GM23248 (cell line): ENCODE results near the gene TMEM164. TPM values are rescaled to one million over a fixed set of nuclear protein-coding genes. Genes with fewer than 3 reads are reported as not detected.

Experiments used
- DNase-seq: peaks from one replicate; pipeline ENCODE4 v3.0.0-alpha.2; 2015
- H2AFZ ChIP-seq: fragments of 200-600 bp; sonication (generic); 2 replicates; pipeline ENCODE4 v1.6.1; 2016; ENCODE audit warnings: antibody characterized with exemption
- H3F3A ChIP-seq: fragments of 200-600 bp; sonication (generic); 2 replicates; pipeline ENCODE4 v1.6.1; 2016; ENCODE audit warnings: mild to moderate bottlenecking, antibody characterized with exemption, mixed run types; ENCODE audit not compliant: insufficient read depth
- H3K27ac ChIP-seq: fragments of 200-600 bp; sonication (generic); 2 replicates; pipeline ENCODE4 v1.5.1; 2016; ENCODE audit warnings: mild to moderate bottlenecking
- H3K27me3 ChIP-seq: fragments of 200-600 bp; sonication (generic); replicated peaks from 2 replicates; pipeline ENCODE4 v1.6.1; 2016; ENCODE audit warnings: mild to moderate bottlenecking; ENCODE audit not compliant: insufficient read depth
- H3K36me3 ChIP-seq: fragments of 200-600 bp; sonication (generic); 2 replicates; pipeline ENCODE4 v1.6.1; 2016; ENCODE audit warnings: low read depth, mild to moderate bottlenecking
- H3K4me1 ChIP-seq: fragments of 200-600 bp; sonication (generic); 2 replicates; pipeline ENCODE4 v1.6.1; 2016; ENCODE audit warnings: mild to moderate bottlenecking; ENCODE audit not compliant: insufficient read depth
- H3K4me2 ChIP-seq: fragments of 200-600 bp; sonication (generic); one replicate; pipeline ENCODE4 v1.6.1; 2016; ENCODE audit warnings: mild to moderate bottlenecking; ENCODE audit not compliant: unreplicated experiment
- H3K4me3 ChIP-seq: fragments of 200-600 bp; sonication (generic); 2 replicates; pipeline ENCODE4 v1.5.1; 2016; ENCODE audit warnings: mild to moderate bottlenecking
- H3K79me2 ChIP-seq: fragments of 200-600 bp; sonication (generic); 2 replicates; pipeline ENCODE4 v1.6.1; 2016; ENCODE audit warnings: mild to moderate bottlenecking; ENCODE audit not compliant: insufficient read depth
- H3K9ac ChIP-seq: fragments of 200-600 bp; sonication (generic); 2 replicates; pipeline ENCODE4 v1.6.1; 2016; ENCODE audit warnings: mild to moderate bottlenecking
- H3K9me2 ChIP-seq: fragments of 200-600 bp; sonication (generic); 2 replicates; pipeline ENCODE4 v1.6.1; 2016; ENCODE audit warnings: mixed run types, mild to moderate bottlenecking, moderate library complexity; ENCODE audit not compliant: insufficient read depth
- H3K9me3 ChIP-seq: fragments of 200-600 bp; sonication (generic); one replicate; pipeline ENCODE4 v1.6.1; 2017; ENCODE audit warnings: low read depth
- H4K20me1 ChIP-seq: fragments of 200-600 bp; sonication (generic); 2 replicates; pipeline ENCODE4 v1.6.0; 2016; ENCODE audit not compliant: insufficient read depth
- EZH2 ChIP-seq: fragments of 200-600 bp; sonication (generic); IDR thresholded peaks from 2 replicates; pipeline ENCODE4 v1.6.1; 2018; ENCODE audit warnings: antibody characterized with exemption, mild to moderate bottlenecking; ENCODE audit not compliant: insufficient read depth, poor library complexity, severe bottlenecking
- EZH2phosphoT487 ChIP-seq: fragments of 200-600 bp; sonication (generic); IDR thresholded peaks from 2 replicates; pipeline ENCODE4 v1.6.1; 2018; ENCODE audit warnings: antibody characterized with exemption, moderate library complexity, mild to moderate bottlenecking, low read depth; ENCODE audit not compliant: insufficient read depth
- WGBS, 2 experiments: methylation state at CpG; one replicate each; pipeline ENCODE4 v1.1.6; 2015 to 2017; ENCODE audit warnings: low lambda C conversion rate in 2 of 2, low coverage in 1 of 2; ENCODE audit errors: missing lambda C conversion rate in 2 of 2; 5-methylcytosine and 5-hydroxymethylcytosine counted together
- in situ Hi-C: fragments of 300-500 bp; cut with MboI; formaldehyde crosslinking; loops from 2 replicates; pipeline ENCODE4 v1.15.0; 2020
- polyA plus RNA-seq: library from polyadenylated mRNA; unstranded; fragments of >200 nt; fragmentation: Nextera tagmentation; extraction: Ambion mirVana; gene quantifications from 2 replicates; pipeline ENCODE4 v1.2.1, GENCODE V29; 2016
- total RNA-seq: library from RNA; depleted of rRNA; stranded (reverse); fragments of >200 nt; shearing (Covaris generic); gene quantifications from 2 replicates; pipeline ENCODE4 v1.2.3, GENCODE V29; 2014

Gene TMEM164
- total and polyA plus RNA-seq, 2 experiments from 2014 or later: 1.4 to 9.1 TPM

DNA sequence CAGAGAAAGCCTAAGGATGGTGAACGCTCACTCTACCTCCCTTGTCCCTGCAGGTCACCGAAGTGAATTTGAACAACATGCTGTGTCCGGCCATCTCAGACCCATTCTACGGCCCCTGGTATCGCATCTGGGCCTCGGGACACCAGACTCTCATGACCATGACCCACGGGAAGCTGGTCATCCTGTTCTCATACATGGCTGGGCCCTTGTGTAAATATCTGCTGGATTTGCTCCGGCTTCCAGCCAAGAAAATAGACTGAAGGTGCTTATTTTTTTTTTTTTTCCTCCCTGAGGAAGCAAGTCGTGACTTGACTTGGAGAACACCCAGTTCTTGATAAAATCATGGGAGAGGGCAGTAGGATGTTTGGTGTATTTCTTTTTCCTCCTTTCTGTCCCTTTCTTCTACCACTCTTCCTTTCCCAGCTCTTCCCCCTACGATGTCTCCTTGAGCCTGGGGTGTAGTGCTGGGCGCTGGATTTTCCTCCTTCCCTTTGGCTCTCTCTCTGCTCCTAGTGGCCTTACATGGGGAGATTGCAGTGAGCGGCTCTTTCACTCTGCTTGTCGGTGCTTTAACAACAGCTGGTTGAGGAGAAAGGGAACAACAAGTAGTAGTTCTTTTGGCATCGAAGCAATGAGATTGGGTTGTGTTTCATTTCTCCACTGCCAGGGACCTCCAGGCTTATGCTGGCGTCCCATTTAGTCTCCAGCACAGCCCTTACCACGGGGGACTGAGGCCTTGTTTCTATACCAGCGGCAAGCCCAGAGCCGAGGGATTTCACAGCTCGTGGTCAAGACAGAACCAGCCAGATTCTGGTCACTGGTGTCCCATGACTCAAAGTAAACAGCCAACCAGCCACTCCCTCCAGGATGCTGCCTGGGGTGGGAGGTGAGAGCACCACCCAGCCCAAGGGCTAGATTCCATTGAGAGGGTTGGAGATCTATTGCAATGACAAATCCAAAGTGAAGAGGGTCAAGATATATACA lies 170.6 kb downstream of the TMEM164 start:
- Histone ChIP-seq H3F3A (no peaks in the 10 kb centered on the region), H3K4me1 (peaks cover 2% of the 10 kb centered on the region; the same call in 1 of the 2 replicates), H3K4me3 (no peak overlapping the region), H4K20me1 (no peaks in the 10 kb centered on the region), H3K79me2 (no peaks in the 10 kb centered on the region), H3K9ac (no peak overlapping the region), H2AFZ (no peak overlapping the region), H3K36me3 (no peaks in the 10 kb centered on the region), H3K9me2 (no peaks in the 10 kb centered on the region), H3K27ac (no peak overlapping the region), H3K4me2 (no peak overlapping the region), H3K27me3 (no peaks in the 10 kb centered on the region), H3K9me3 (no peaks in the 10 kb centered on the region)
- TF ChIP-seq EZH2 (no peak), EZH2phosphoT487 (no peak)
- WGBS, 2 experiments: 87% methylated on average over 12 to 19 of the region's 19 CpGs
- in situ Hi-C loops: no loop called here
- DNase-seq: peak; percentile 33

DNA sequence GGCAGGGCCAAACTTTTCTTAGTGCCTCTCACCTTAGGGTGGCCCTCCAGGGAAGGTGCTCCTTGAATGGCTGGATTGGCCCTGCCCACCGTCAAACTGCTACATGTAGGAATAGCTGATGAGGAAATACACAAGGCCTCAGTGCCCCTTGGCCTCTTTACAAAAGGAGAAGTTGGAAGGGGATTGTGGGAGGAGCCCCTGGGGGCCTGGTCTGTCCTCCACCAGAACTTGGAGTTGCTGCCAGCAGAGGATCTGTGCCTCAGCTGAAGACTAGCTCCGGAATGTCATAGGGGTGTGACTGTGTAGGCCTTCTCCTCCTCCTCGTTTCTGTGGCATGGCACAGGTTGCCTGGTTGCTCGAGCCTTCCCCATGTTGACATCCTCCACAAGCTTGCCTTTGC lies 172.2 kb downstream of the TMEM164 start:
- Histone ChIP-seq H3K4me1 (peaks cover 6% of the 10 kb centered on the region), H2AFZ (no peak overlapping the region), H3K9me2 (no peaks in the 10 kb centered on the region), H3K4me3 (no peak overlapping the region), H4K20me1 (no peaks in the 10 kb centered on the region), H3F3A (0 out of 2 replicates have a peak, but pooled peaks cover 8% of the 10 kb centered on the region), H3K4me2 (no peak overlapping the region), H3K9ac (no peak overlapping the region), H3K36me3 (no peaks in the 10 kb centered on the region), H3K79me2 (no peaks in the 10 kb centered on the region), H3K9me3 (no peaks in the 10 kb centered on the region), H3K27me3 (no peaks in the 10 kb centered on the region), H3K27ac (no peak overlapping the region)
- WGBS, 2 experiments: 61 to 67% methylated on average over 3 to 4 of the region's 4 CpGs
- DNase-seq: no peak
- no peak for TF ChIP-seq EZH2phosphoT487
- no peak for TF ChIP-seq EZH2
- in situ Hi-C loops: no loop called here

DNA sequence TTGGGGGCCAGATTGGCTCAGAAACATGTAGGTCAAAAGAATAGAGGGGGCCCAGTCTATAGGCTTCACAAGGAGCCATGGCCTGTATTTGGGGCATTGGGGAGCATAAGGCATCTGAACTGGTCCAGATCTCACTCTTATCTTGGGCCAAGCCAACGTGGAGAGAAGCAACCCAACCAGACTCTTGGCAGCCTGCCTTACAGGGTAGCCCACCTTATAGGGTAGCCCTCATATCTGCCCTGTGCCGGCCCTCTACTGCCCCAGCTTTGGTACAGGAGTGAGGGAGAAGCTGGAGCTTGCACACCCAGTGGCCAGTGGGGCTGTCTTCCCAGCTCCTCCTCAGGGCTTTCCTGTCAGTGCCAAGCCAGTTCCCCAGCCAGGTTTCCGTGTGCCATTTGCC lies 172.8 kb downstream of the TMEM164 start:
- peaks cover 10% of the 10 kb centered on the region for H3K4me1 ChIP-seq
- no peaks in the 10 kb centered on the region for H3K9me2 ChIP-seq
- no peak overlapping the region for H3K4me2 ChIP-seq
- no peak overlapping the region for H3K4me3 ChIP-seq
- H3K36me3 ChIP-seq: no peaks in the 10 kb centered on the region
- no peaks in the 10 kb centered on the region for H4K20me1 ChIP-seq
- no peak overlapping the region for H3K9ac ChIP-seq
- no peaks in the 10 kb centered on the region for H3K9me3 ChIP-seq
- no peak overlapping the region for H2AFZ ChIP-seq
- no peak for TF ChIP-seq EZH2phosphoT487
- no peak for TF ChIP-seq EZH2
- peaks cover 12% of the 10 kb centered on the region; the same call in 1 of the 2 replicates for H3F3A ChIP-seq
- H3K27me3 ChIP-seq: no peaks in the 10 kb centered on the region
- H3K27ac ChIP-seq: no peak overlapping the region
- in situ Hi-C loops: no loop called here
- DNase-seq: no peak
- H3K79me2 ChIP-seq: no peaks in the 10 kb centered on the region
- WGBS, 2 experiments: 84 to 100% methylated on average over 2 to 3 of the region's 3 CpGs

DNA sequence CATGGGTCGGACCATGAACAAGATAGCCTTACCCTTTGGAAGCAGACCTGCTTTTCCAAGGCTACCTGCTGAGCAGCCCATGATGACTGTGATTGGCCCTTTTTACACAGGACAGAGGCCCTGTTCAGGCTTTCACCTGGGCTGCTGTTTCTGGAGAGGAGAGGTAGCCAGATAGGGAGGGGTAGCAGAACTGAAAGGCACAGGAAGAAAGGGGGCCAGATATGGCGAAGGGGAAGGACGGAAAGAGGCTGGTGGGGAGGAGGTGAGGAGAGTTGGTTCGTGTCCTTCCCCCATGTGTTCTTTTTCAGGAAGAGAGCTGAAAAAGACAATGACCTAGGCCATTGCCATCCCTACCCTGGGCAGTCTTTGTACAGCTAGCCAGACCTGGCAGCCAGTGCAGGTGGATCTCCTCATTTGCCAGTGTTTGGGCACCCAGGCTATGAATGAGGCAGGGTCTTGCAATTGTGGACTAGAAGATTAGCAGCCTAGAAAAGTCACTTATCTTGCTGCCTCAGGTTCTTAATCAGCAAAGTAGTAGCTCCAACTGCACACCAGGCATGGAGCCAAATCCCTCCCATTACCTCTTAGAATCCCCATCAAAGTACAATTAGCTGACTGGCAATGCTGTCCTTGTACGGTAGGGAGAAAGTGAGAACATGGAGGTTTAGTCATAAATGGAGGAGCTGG lies 175.4 kb downstream of the TMEM164 start:
- DNase-seq: no peak

More for the DNA sequence above, 175.4 kb downstream of the TMEM164 start:
- Histone ChIP-seq H3K9me3 (no peaks in the 10 kb centered on the region), H3K27ac (no peak overlapping the region), H3K36me3 (no peaks in the 10 kb centered on the region), H3K4me1 (peaks cover 33% of the 10 kb centered on the region), H3F3A (peaks cover 25% of the 10 kb centered on the region), H3K9ac (no peak overlapping the region), H3K27me3 (no peaks in the 10 kb centered on the region), H3K4me3 (no peak overlapping the region), H2AFZ (no peak overlapping the region), H3K79me2 (no peaks in the 10 kb centered on the region), H4K20me1 (no peaks in the 10 kb centered on the region), H3K4me2 (no peak overlapping the region), H3K9me2 (no peaks in the 10 kb centered on the region)
- no peak for TF ChIP-seq EZH2phosphoT487
- TF ChIP-seq EZH2: no peak
- 94 to 98% methylated on average over 4 to 5 of the region's 5 CpGs for WGBS, 2 experiments
- in situ Hi-C loops: no loop called here
